ENCODE results near the gene TEX53.

DNA sequence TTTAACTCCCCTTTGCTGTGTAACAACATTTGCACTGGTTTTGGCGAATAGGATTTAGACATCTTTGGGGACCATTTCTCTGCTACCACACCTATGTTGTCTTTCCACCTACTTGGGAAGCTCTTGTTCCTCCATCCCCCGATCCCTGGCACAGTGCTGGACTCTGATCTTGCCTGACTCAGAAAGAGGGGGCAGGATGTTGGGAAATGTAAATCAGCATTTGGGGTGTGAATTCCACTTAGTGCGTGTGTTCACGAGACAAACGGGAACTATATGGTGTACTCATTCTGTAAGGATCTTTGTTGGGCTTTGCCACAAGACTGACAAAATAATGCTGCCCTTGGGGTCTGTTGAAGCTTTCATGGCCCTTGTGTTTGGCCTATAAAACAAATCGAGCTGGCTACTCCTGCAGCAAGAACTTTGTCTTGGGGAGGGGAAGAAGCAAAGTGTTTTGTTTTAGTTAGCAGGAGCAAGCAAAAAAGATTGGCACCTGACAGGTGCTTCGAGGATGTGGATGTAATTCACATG is 28.0 kb downstream of the TEX53 start:
- TF ChIP-seq, protein P1, sequence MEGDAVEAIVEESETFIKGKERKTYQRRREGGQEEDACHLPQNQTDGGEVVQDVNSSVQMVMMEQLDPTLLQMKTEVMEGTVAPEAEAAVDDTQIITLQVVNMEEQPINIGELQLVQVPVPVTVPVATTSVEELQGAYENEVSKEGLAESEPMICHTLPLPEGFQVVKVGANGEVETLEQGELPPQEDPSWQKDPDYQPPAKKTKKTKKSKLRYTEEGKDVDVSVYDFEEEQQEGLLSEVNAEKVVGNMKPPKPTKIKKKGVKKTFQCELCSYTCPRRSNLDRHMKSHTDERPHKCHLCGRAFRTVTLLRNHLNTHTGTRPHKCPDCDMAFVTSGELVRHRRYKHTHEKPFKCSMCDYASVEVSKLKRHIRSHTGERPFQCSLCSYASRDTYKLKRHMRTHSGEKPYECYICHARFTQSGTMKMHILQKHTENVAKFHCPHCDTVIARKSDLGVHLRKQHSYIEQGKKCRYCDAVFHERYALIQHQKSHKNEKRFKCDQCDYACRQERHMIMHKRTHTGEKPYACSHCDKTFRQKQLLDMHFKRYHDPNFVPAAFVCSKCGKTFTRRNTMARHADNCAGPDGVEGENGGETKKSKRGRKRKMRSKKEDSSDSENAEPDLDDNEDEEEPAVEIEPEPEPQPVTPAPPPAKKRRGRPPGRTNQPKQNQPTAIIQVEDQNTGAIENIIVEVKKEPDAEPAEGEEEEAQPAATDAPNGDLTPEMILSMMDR (IDR thresholded peaks at IDR 0.05; ENCODE audit: control extremely low read depth in 1 of 3, insufficient read depth in 1 of 3, low read depth in 1 of 3, low read length in 3 of 3): no peak
- TF ChIP-seq POLR2A (IDR thresholded peaks at IDR 0.05; ENCODE audit: control extremely low read depth in 1 of 2, low read depth in 2 of 2, low read length in 2 of 2) (no peak), EGR1 (IDR thresholded peaks at IDR 0.05; ENCODE audit: borderline replicate concordance, low read depth, low read length) (no peak), USF2 (IDR thresholded peaks at IDR 0.05; ENCODE audit: low read length) (no peak), GABPA (IDR thresholded peaks at IDR 0.05; ENCODE audit: borderline replicate concordance, insufficient read depth, low read length) (no peak), MAX (IDR thresholded peaks at IDR 0.05) (no peak), RAD21 (IDR thresholded peaks at IDR 0.05 in 1 of 2, conservative IDR thresholded peaks at IDR 0.05 in 1 of 2; ENCODE audit: low read depth in 2 of 2, low read length in 2 of 2) (no peak), JUND (IDR thresholded peaks at IDR 0.05; ENCODE audit: low read length) (no peak), EZH2 (IDR thresholded peaks at IDR 0.05; ENCODE audit: low read depth, low read length, severe bottlenecking) (no peak)
- TF ChIP-seq, protein P2, sequence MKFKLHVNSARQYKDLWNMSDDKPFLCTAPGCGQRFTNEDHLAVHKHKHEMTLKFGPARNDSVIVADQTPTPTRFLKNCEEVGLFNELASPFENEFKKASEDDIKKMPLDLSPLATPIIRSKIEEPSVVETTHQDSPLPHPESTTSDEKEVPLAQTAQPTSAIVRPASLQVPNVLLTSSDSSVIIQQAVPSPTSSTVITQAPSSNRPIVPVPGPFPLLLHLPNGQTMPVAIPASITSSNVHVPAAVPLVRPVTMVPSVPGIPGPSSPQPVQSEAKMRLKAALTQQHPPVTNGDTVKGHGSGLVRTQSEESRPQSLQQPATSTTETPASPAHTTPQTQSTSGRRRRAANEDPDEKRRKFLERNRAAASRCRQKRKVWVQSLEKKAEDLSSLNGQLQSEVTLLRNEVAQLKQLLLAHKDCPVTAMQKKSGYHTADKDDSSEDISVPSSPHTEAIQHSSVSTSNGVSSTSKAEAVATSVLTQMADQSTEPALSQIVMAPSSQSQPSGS (IDR thresholded peaks at IDR 0.05; ENCODE audit: low read length): no peak

Measured in H1 (cell line).